Stimulated activated CD4-positive, alpha-beta T cell treated with anti-CD3 and anti-CD28 coated beads, Interleukin-1b, Interleukin-23, amount 100 ng/mL, for 48 hours (primary cell): ENCODE measurements around the gene FREM2.

Source experiments
- DNase-seq: peaks from one replicate; pipeline ENCODE4 v3.0.0-alpha.2; 2020

Gene FREM2, protein sequence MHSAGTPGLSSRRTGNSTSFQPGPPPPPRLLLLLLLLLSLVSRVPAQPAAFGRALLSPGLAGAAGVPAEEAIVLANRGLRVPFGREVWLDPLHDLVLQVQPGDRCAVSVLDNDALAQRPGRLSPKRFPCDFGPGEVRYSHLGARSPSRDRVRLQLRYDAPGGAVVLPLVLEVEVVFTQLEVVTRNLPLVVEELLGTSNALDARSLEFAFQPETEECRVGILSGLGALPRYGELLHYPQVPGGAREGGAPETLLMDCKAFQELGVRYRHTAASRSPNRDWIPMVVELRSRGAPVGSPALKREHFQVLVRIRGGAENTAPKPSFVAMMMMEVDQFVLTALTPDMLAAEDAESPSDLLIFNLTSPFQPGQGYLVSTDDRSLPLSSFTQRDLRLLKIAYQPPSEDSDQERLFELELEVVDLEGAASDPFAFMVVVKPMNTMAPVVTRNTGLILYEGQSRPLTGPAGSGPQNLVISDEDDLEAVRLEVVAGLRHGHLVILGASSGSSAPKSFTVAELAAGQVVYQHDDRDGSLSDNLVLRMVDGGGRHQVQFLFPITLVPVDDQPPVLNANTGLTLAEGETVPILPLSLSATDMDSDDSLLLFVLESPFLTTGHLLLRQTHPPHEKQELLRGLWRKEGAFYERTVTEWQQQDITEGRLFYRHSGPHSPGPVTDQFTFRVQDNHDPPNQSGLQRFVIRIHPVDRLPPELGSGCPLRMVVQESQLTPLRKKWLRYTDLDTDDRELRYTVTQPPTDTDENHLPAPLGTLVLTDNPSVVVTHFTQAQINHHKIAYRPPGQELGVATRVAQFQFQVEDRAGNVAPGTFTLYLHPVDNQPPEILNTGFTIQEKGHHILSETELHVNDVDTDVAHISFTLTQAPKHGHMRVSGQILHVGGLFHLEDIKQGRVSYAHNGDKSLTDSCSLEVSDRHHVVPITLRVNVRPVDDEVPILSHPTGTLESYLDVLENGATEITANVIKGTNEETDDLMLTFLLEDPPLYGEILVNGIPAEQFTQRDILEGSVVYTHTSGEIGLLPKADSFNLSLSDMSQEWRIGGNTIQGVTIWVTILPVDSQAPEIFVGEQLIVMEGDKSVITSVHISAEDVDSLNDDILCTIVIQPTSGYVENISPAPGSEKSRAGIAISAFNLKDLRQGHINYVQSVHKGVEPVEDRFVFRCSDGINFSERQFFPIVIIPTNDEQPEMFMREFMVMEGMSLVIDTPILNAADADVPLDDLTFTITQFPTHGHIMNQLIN (N-terminal part only)

DNA sequence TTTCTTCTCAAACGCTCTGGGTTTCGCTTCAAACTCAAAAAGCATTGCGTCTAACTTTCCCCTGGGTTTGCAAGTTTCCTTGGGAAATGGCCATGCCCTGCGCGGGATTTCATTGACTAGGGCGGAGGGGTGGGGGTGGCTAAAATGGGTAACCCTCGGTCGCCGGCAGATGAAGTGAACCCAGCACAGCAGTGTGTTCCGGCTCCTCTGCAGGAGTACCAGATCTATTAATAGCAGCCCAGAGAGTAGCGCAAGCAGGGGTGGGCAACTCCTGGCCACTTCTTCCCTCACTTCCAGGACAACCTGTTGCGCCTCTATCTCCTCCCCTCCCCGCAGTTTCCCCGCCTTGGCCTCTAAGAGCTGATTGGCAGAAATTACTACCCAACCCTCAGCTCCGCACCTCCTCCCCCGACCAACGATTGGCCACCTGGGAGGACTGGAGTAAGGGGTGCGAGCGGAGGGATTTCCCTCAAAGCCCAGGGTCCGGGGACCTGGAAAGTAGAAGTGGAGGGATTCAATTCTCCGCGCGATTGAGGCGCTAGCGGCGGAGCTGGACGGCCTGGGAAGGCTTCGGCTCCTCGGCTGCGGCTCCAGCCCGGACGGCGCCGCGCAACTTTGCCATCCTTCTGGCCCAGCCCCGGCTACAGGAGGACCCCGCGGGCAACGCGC is at the start of gene FREM2:
TSS of gene FREM2 (plus strand) at position 501 of the 669 bp plus-strand sequence. CDS start 268 bp downstream, outside the sequence.
- DNase-seq = no peak

DNA sequence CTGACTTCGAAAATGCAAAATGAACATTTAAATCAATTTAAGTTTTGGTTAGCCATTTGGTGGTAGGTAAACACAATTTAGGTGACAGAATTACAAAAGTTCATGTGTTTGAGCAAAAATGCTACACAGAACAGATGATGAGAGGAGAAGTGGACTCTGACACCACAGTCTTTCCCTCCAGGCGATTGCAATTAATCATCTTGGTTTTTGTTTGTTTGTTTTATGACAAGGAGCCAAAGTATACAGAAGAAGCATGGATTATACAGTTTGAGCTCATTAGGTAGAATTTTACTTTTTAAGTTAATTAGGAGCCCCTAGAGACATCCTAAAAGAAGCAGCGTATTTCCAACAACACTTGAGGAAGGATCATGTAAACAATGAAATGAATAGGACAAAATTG is 49.3 kb upstream of the FREM2 start:
- DNase-seq = no peak

DNA sequence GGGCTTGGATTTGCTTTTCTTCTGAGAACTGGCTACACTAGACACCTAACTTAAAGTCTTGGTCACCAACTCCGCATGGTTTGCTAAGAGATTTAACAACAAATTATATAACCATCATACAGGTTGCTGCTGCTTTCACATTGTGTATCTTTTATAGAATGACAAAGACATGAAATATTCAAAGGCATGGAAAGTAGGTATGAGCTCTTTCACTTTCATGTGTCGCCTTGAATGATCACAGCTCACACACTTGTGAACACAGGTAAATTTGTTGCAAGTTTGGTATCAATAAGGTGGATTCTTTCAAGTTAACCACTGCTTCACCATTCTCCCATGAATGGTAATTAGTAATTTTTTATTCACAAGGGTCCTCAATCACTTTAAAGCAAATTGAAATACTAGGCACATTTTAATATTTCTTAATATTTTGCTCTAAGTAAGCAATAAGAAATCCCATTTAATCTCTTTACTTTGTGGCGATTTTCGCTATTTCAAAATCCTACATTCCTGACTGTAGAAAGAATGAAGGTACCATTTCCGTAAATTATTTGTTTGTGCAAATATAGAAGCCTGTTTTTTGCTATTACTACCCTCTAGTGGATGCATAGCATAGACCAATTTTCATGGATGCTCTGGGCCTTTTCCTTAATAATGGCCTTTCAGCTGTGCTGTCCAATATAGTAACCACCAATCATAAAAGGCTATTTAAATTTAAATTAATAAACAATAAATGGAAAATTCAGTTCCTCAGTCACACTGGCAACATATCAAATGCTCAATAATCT is 45.5 kb upstream of the FREM2 start:
- no peak for DNase-seq

DNA sequence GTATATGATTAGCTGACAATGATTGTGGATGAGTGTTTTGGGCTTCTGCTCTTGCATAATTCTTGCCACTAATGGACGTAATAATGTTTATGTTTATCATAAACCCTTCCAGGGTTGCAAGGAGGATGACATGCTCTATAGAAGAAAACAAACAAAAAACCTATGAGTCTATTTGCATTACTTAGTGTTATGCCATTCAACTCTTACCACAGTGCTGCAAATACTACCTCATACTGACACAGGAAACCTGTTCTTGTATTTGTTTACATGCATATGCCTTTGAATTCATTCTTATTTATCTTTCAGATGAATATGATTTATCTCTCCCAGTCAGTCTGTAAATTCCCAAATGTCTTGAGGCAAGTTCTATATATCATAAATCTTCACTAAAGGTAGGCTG is 39.6 kb upstream of the FREM2 start:
- no peak for DNase-seq

DNA sequence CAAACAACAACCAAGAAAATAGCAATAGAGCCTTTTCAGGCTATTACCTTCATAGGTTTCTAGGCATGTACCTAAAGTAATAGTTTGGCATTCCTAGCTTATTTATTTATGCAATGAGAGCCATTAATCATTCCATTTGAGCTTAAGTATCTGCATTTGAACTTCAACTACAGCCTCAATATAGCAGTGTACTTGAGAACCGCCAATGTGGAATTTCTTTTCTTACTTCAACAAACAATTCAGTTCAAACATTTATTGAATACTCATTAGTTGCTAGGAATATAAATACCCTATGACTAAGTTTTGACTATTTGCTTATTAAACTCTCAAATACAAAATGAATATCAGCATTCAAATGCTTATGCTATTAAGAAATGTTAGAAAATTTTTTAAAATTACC is 38.0 kb upstream of the FREM2 start:
- no peak for DNase-seq

DNA sequence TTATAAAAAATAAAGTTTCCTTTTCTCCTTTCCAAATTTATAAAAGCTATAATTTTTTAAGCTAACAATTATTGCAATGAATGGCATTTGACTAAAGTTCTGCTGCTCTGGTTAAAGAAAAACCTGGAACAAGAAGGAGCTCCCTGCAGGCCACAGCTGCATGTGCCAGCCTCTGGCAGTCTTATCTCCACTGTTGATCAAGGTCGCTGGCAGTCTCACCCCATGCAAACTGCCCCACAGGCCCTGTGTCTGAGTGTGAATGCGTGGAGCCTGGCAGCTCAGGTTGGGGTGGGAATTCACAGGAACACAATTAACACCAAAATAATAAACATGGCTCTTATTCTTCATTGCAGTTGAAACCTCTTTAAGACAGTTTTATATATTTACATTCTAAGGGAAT is 30.2 kb upstream of the FREM2 start:
- DNase-seq = no peak

DNA sequence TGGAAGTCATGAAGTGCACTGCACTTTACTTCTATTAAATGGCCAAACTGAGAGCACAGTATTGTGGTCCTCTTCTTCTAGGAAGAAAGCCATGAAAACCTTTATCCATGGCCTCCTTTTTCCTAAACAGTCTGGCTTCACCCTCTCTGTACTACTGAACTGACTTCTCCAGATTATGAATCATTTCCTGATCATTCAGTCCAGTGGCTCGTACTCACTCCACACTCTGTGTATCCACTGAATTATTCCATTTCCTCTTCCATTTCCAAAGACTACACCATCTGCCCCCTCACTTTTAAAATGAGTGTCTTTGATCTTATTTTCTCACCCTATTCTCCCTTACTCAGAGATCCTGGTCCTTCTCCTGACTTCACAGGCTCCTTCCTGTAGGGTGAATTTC is 29.7 kb upstream of the FREM2 start:
- no peak for DNase-seq

DNA sequence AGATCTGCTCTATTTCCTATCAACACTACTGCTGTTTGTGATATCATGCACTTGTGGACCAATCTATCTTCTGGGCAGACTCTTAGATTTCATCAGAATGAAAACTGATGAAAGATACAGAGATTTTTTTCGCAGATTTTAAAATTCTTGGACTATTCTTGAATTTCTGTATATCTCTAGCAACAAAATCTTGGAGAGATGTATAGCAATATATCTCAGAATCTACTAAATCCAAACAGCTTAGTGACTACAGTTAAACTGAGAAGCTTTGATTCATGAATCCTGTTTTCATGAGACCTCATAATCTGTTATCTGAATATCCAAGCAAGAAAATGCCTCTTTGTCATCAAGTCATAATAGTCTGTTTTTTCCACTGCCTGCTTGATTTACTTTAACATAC is 28.0 kb upstream of the FREM2 start:
- DNase-seq = no peak

DNA sequence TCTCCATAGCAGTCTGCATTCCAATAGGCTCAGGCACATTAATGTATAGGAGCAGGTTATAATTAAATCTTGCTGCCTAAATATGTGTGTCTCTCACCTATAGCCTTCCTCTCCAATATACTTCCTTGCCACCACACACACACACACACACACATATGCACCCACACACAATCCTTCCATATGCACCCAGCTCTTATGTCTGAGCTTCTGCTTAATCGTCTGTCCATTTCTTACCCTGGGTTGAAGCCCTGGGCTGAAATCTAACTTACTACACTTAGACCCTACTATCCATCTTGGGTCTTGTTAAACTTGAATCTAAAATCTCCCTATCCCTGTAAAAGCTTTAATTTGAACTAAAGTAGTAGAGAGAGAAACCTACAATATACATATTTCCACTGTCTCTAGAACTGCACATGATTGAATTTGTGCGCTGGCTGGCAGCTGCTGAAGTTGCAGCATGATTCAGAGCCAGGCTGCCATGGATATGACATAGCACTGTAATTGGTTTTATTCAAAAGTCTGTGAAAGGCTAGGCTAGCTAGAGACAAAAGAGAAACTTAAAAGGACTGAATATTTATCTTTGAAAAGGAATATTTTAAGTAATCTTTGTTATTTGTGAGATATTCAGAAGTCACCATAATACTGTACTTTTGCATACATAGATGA is 25.7 kb upstream of the FREM2 start:
- DNase-seq = no peak

DNA sequence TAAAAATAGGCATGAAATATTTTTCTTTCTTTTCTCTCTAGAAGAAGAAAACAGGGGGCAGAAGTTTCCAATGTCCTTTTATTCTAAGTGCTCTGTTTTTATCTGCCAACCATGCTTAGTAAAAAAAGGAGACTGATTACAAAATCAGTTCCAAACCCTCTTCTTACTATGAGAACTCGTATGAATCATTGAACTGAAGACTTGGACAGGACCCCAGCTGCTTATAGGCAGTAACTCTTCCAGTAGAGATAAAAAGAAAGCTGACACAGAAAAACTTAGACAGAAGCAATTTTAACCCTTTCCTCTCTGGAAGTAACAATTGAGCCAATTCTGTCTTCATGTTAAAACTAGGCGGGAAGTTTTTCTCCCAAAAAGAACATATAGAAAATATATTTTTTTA is 24.5 kb upstream of the FREM2 start:
- DNase-seq = no peak

DNA sequence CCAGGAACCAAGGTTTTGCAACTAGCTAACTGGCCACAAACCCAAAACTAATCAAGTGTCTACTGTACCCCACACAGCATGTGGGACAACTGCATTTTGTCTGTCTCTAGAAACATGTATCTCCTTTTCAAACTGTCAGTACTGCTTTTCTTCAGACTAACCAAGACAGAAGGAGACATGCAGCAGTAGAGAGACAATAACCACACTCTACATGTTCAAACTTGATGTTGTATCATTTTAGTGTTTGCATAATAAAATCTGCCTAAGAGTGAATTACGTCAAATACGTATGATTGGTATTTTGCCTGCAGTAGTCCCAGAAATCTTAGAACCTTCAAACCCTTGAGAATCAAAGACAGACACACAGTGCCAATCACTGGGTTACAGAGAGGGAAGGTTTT is 22.0 kb upstream of the FREM2 start:
- no peak for DNase-seq

DNA sequence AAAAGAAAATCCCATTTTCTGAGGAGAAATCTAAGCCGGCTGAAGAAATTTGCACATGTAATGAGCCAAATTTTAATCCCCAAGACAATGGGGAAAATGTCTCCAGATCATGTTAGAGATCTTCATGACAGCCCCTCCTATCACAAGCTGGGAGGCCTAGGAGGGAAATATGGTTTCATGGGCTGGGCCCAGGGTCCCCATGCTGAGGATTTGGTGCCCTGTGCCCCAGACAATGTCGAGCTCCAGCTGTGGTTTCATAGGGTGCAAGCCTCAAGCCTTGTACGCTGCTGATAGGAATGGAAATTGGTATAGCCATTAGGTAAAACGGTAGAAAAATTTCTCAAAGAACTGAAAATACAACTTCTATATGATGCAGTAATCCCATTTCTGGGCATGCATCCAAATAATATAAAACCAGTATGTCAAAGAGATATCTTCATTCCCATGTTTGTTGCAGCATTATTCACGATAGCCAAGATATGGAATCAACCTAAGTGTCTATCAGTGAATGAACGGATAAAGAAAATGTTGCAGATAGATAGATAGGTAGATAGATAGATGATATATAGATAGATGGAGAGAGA is 19.3 kb upstream of the FREM2 start:
- DNase-seq = no peak

DNA sequence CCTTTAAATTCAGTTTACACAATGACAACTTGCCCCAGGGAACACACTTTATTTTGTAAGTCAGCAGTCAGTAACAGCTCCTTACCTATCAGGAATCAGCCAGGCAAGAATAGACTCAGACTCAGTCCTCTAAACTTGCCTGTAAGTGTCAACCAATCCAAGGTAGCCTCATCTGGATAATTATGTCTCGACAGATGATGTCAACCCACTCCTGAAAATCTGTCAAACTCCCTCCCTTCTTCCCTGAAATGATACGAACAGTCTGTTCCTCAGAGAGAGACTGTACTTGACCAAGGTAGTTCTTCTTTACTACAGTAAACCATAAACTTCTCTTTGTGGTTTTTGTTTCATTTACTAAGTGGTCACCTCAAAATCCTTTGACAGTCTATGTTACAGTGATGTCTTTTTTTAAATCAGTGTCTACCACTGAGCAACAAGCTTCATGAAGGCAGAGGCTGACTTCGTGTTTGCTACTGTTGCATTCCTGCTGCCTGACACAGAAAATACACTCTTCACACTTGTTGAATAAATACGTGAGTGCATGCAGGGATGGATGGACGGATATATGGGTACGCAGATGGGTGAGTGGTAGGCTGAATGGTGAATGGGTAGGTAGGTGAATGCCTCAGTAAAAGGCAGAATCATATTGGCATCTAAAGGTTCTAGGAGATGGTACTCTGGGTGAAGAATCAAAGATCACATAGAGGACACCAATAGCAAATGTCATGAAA is 17.5 kb upstream of the FREM2 start:
- no peak for DNase-seq

DNA sequence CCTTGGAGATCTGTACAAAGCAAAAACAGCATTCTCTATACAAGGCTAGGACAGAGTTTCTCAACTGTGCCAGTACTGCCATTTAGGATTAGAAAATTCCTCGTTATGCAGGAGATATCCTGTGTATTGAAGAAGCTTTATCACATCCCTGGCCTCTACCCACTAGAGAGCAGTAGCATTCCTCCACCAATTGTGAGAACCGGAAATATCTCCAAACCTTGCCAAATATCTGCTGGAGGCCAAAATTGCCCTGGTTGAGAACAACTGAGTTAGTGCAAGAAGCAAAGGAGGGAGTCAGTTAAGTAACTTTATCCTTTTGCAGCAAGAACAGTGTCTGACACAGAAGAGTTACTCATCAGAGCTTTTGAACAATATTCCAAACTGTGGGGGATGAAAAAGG is 16.2 kb upstream of the FREM2 start:
- no peak for DNase-seq

DNA sequence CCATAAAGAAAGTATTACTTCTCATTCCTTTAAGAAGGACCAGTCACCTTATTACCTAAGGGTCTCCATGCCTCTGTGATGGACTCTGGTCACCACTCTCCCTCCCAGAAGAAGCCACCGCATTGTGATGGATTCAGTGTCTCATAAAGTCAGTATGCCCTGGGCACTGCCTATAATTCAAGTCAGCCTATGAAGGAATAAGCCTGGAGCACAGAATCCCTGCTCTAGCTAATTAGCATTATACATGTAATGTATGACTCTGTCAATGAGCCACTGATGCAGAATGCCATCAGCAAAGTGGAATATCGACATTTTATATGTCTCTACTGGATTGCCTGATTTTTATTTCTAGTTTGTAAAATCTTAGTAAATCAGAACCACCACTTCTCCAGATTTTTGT is 14.9 kb upstream of the FREM2 start:
- DNase-seq = no peak

DNA sequence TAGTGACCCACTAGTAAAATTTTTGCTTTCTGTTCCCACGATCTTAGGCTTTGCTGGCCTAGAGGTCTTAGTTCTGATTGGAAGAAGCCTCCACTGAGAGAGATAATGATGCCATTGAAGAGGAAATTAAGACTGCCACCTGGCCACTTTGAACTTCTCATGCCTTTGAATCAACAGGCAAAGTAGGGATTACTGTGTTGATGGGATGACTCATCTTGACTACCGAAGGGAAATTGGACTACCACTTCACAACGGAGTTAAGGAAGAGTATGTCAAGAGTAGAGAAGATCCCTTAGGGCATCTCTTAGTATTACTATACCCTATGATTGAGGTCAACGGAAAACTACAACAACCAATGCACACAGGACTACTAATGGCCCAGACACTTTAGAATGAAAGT is 12.7 kb upstream of the FREM2 start:
- no peak for DNase-seq

DNA sequence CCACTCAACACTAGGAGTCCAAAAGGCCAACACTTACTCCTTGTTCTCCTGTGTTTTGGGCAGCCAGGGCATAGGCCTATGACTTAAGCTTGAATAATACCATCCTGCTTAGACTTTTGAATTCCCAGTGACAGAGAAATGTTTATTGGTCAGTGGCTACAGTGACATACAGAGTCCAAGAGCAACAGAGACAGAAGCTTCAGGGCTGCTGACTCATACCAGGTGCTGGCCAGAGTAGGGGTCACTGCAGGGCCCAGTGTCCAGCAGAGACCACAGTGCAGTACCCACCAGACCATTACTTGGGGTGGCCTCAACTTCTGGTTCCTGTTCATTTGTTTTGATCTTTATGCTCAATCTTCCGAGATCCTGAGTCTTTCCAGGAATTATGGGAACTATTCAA is 6.0 kb upstream of the FREM2 start:
- DNase-seq = no peak

DNA sequence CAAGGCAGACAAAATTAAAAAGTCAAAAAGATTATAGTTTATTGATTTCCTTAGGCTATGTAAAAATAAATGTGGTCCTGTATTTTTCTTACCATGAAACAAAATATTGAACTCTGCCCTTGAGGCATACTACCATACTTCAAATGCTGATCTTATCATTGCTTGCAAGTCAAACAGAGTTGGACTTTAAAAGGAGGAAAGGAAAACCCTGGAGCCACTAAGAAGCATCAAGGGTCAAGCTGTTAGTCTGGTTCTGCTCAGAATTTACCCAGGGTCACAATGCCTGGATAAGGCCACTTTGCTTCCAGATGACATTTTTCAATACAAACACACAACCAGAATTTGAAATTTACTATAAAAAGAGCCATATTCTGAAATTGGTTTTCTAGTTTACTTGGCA is 2.2 kb upstream of the FREM2 start:
- no peak for DNase-seq

DNA sequence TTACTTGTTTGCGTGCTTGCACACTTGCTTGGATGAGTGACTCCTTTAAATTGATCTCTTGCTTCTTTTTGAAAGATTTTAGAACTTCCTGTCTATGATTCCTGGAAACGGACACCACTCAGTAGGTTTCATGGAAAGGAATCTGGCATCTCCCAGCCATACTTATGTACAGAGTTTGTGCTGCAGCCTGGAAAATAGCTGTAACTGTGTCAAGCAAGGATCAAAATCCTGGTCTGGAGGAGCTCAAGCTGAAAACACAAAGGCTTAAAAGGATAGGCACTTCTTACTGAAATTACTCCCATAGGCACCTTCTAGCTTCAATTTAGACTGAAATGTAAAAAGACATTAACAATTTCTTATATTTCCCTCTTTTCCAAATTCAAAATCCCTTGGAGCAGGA is 1.4 kb upstream of the FREM2 start:
- no peak for DNase-seq

DNA sequence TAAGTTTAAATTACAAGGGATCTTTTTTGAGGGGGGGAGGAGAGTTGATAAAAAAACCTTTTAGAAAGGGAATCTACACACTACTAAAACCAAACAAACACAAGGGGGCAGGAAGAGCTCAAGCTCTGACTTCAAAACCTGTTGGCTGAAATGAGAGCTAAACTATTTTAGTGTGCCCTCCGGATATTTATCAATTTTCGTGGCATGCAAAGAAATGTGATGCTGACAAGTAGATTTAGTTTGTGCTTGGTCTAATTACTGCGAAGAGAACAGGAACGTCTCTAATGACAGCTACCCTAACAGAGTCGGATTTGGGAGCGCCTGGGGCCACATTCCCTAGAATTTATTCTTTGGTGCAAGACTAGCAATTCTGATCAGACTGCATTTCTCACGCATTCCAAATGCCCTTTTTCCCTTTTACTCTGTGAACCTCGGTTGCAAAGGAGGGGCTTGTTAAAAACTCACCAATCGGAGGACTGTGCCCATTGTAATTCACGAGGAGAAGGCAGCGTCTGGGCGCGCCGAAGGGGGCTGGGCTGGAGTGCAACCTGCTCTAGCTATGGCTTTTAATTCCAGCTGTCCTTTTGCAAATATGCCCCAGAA is 802 bp upstream of the FREM2 start:
- DNase-seq = no peak
